Kidney epithelial cell (primary cell): Measurements from ENCODE around the gene CAV2. TPM values are rescaled to one million over a fixed set of nuclear protein-coding genes. Genes with fewer than 3 reads are reported as not detected.
"Not testable (repeated sequence)": the region's sequence is repeated elsewhere in the genome, so short reads cannot be mapped to it uniquely, and the experiment has no call there.

Experiments
- DNase-seq: peaks from one replicate; pipeline ENCODE4 v3.0.0-alpha.2; 2010; ENCODE audit warnings: low read depth
- H3K27me3 ChIP-seq: 2 replicates; pipeline ENCODE4 v1.6.0; 2011; ENCODE audit warnings: low read length; ENCODE audit not compliant: control insufficient read depth, insufficient read depth
- H3K36me3 ChIP-seq: 2 replicates; pipeline ENCODE4 v1.5.1; 2011; ENCODE audit warnings: low read length; ENCODE audit not compliant: control insufficient read depth, insufficient read depth
- H3K4me3 ChIP-seq: 2 replicates; pipeline ENCODE4 v1.5.1; 2011; ENCODE audit warnings: low read depth, mild to moderate bottlenecking, control low read depth, low read length
- CTCF ChIP-seq: IDR thresholded peaks from 2 replicates; pipeline ENCODE4 v1.5.1; 2011; ENCODE audit warnings: mild to moderate bottlenecking, moderate library complexity, low read length, control low read depth, inconsistent platforms; ENCODE audit not compliant: insufficient read depth, poor library complexity, severe bottlenecking
- total RNA-seq: library from RNA; depleted of rRNA; stranded (reverse); fragments of >200 nt; gene quantifications from 2 replicates; pipeline ENCODE4 v1.2.3, GENCODE V29; 2015

Gene CAV2
- total RNA-seq, 1 donor from 2014 or later = 53.5 TPM

- no peak for TF ChIP-seq CTCF
- Histone ChIP-seq H3K27me3 (no peaks in the 10 kb centered on the region), H3K4me3 (no peak overlapping the region), H3K36me3 (no peaks in the 10 kb centered on the region)
- DNase-seq = no peak
These were observed 21.9 kb upstream of the CAV2 start for GRCh38 chr7:116477625-116478024.

- no peak overlapping the region for H3K4me3 ChIP-seq
- no peaks in the 10 kb centered on the region for H3K36me3 ChIP-seq
- no peaks in the 10 kb centered on the region for H3K27me3 ChIP-seq
- no peak for DNase-seq
- no peak for TF ChIP-seq CTCF
These were observed 20.7 kb upstream of the CAV2 start for GRCh38 chr7:116478834-116479233.

DNA sequence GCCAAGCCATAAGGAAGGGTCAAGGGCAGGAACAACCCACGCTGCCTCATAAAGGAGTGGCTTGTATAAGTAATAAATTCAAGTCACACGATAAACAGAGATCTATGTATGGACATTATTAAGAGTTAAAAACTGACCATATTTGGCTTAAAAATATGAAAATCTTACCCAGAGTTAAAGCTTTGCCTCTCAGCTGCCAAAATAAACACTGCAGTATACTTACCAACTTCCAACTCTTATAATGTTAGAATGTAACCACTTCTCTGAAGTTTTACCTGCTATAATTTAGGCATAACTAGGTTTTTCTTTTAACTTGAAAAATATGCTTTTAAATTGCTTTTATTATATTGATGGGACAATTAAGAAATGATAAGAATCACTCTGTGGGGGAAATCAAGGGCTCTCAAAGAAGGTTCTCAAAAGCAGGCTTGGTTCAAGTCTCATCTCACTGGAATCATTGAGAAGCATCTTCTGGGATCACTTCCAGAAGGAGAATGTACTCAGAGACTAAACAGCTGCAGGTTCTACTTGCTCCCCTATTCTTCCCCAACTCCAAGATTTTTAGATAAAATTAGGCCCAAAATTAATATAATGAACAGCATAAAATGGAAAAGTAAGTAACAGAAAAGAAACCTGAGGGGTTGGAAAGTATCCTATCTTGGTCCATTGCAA, 16.1 kb upstream of the CAV2 start:
- H3K36me3 ChIP-seq = no peaks in the 10 kb centered on the region
- H3K27me3 ChIP-seq = no peaks in the 10 kb centered on the region
- DNase-seq = no peak
- H3K4me3 ChIP-seq = no peak overlapping the region
- no peak for TF ChIP-seq CTCF

DNA sequence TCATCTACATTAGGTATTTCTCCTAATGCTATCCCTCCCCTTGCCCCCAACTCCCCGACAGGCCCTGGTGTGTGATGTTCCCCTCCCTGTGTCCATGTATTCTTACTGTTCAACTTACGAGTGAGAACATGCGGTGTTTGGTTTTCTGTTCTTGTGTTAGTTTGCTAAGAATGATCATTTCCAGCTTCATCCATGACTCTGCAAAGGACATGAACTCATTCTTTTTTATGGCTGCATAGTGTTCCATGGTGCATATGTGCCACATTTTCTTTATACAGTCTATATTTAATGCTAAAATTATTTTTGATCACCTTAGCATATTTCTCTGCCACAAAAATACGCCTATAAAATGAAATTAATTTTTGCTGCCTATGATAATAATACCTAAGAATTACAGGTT, 15.1 kb upstream of the CAV2 start:
- H3K27me3 ChIP-seq = not testable (repeated sequence)

DNA sequence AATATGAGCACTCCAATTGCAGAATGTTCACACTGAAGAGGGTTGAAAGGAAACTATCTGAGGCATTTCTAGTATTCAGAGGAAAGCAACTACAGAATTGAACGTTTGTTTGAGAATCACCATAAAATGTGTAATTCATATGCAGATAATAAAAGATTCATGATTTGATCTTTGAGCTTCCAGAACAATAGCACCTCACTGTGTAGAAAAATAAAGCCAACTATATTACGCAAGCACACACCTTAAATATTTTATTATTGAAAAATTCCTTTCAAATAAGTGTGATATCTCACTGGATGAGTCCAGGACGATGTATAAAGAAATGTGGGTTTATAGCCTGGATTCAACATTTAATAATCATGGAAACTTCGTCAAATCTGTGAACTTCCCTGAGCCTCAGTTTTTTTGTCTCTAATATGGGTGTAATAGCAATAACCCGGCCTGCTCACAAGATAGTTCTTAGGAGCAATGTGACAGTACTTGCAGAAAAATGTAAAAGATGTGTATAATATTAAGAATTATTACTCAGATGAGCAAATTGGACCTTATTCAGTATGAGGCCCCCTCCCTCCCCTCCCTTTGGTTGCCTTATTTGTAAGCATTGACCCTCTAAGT, 11.5 kb upstream of the CAV2 start:
- H3K27me3 ChIP-seq = no peaks in the 10 kb centered on the region
- no peaks in the 10 kb centered on the region for H3K36me3 ChIP-seq
- no peak overlapping the region for H3K4me3 ChIP-seq
- DNase-seq = no peak
- no peak for TF ChIP-seq CTCF

More for the DNA sequence above, 15.1 kb upstream of the CAV2 start:
- not testable (repeated sequence) for H3K36me3 ChIP-seq, H3K4me3 ChIP-seq, DNase-seq

GRCh38 chr7:116490351-116490750, 9.2 kb upstream of the CAV2 start:
- H3K36me3 ChIP-seq = no peaks in the 10 kb centered on the region
- no peak for TF ChIP-seq CTCF
- no peak overlapping the region for H3K4me3 ChIP-seq
- no peak for DNase-seq
- no peaks in the 10 kb centered on the region for H3K27me3 ChIP-seq
